Effector memory CD8-positive, alpha-beta T cell (primary cell): ENCODE measurements around the gene ZNF747.

Experiments used
- ATAC-seq: fragments of 150-1000 bp; cut with Tn5 transposase; replicated peaks from 2 replicates; pipeline ENCODE4 v1.10.0; 2021; ENCODE audit warnings: mild to moderate bottlenecking, moderate library complexity
- DNase-seq, 3 experiments: peaks; one replicate each; pipeline ENCODE4 v3.0.0; 2021
- H3K27ac Mint-ChIP-seq, 2 donors: one replicate each; pipeline ENCODE4 v1.8.0; 2022; ENCODE audit warnings: mild to moderate bottlenecking in 2 of 2, mixed read lengths in 2 of 2, moderate library complexity in 2 of 2
- H3K27me3 Mint-ChIP-seq, 2 donors: one replicate each; pipeline ENCODE4 v1.8.0; 2022; ENCODE audit warnings: mixed read lengths in 2 of 2
- H3K36me3 Mint-ChIP-seq: one replicate; pipeline ENCODE4 v1.8.0; 2022; ENCODE audit warnings: mild to moderate bottlenecking, moderate library complexity, mixed read lengths; ENCODE audit not compliant: insufficient read depth
- H3K4me1 Mint-ChIP-seq, 2 donors: one replicate each; pipeline ENCODE4 v1.8.0; 2022; ENCODE audit warnings: low read depth in 2 of 2, mixed read lengths in 2 of 2
- H3K4me3 Mint-ChIP-seq, 2 donors: one replicate each; pipeline ENCODE4 v1.8.0; 2022; ENCODE audit warnings: mild to moderate bottlenecking in 2 of 2, mixed read lengths in 2 of 2, moderate library complexity in 2 of 2
- H3K9me3 Mint-ChIP-seq, 2 donors: one replicate each; pipeline ENCODE4 v1.8.0; 2022; ENCODE audit warnings: mixed read lengths in 2 of 2

The ZNF747 gene

DNA sequence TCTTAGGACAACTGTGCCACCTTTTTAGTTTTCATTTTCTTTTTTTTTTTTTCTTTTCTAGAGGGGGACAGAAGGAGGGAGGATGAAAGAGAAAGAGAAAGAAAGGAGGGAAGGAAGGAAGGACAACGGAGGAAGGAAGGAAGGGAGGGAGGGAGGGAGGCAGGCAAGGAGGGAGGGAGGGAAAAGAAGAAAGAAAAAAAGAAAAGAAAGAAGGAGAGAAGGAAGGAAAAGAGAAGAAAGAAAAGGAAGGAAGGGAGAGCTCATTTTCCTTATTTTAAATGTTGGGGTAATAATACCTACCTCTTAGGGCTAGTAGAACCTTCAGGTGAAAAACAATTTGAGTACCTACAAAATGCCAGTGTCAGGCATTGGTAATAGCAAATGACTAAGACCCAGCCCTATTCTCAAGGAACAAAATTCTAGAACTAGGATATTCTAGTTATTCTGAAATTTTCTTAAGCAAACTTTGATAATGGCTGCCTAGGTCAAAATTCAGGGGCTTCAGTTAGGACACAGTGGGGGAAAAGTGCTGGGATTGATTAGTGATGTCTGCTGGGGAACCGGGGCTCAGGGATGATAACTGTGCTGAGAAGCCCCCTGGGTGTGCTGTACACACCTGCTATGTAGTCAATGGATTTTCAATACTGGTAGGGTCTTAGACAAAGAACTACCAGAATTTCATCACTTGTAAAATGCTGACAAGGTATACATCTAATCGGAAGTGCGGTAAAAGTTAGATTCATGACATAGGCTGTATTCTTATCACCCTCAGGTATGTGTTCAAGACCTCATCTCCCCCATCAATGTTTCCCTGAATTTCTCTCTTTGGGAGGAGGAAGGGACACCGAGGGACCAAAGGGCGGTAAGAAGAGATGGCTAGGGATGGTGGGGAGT, 31.0 kb downstream of the ZNF747 start:
- no peak for ATAC-seq
- Mint-ChIP-seq H3K27ac (peak overlapping the region; percentile 74 to 92), H3K36me3 (peaks cover 100% of the 10 kb centered on the region), H3K4me3 (peak overlapping the region in 1 of 2 donors; percentile 16), H3K4me1 (peaks cover 6 to 16% of the 10 kb centered on the region in 2 donors), H3K27me3 (no peaks in the 10 kb centered on the region), H3K9me3 (no peaks in the 10 kb centered on the region)
- no peak for DNase-seq

DNA sequence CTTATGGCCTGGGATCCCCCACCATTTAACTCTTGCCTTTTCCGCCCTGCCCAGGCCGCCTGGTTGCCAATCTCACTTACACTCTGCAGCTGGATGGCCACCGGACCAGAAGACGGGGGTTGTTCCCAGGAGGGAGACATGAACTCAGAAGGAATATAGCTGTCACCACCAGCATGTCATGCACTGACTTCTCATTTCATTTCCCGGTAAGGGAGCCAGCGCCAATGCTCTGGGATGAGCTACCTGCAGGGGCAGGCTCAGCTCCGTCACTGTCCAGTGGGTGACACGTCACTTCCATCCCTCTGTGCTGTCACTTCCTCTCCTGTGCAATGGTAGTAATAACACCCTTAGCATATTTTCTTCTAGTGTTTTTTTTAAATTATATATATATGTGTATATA, 35.4 kb downstream of the ZNF747 start:
- no peaks in the 10 kb centered on the region for H3K9me3 Mint-ChIP-seq
- peak overlapping the region in 1 of 2 donors; percentile 71 for H3K27ac Mint-ChIP-seq
- H3K36me3 Mint-ChIP-seq = peaks cover 97% of the 10 kb centered on the region
- no peak overlapping the region for H3K4me3 Mint-ChIP-seq
- no peak for ATAC-seq
- H3K4me1 Mint-ChIP-seq = peaks cover 12 to 24% of the 10 kb centered on the region in 2 donors
- DNase-seq = no peak
- H3K27me3 Mint-ChIP-seq = no peaks in the 10 kb centered on the region

DNA sequence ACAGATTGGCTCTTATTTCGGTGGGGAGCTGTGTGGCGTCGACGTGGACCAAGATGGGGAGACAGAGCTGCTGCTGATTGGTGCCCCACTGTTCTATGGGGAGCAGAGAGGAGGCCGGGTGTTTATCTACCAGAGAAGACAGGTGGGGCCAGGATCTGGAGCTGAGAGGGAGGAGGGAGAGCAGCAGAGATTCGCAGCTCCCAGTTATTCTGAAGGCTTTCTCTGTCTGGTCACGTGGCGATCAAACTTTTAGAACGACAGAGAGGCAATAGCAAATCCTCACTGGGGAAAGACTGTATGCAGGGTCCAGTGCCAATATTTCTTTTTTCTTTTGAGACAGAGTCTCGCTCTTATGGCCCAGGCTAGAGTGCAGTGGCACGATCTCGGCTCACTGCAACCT, 39.9 kb downstream of the ZNF747 start:
- peak overlapping the region; percentile 56 to 83 for H3K27ac Mint-ChIP-seq
- H3K9me3 Mint-ChIP-seq = no peaks in the 10 kb centered on the region
- ATAC-seq (no peak), DNase-seq (no peak)
- H3K36me3 Mint-ChIP-seq = peaks cover 95% of the 10 kb centered on the region
- no peaks in the 10 kb centered on the region for H3K27me3 Mint-ChIP-seq
- peaks cover 25 to 30% of the 10 kb centered on the region in 2 donors for H3K4me1 Mint-ChIP-seq
- no peak overlapping the region for H3K4me3 Mint-ChIP-seq

DNA sequence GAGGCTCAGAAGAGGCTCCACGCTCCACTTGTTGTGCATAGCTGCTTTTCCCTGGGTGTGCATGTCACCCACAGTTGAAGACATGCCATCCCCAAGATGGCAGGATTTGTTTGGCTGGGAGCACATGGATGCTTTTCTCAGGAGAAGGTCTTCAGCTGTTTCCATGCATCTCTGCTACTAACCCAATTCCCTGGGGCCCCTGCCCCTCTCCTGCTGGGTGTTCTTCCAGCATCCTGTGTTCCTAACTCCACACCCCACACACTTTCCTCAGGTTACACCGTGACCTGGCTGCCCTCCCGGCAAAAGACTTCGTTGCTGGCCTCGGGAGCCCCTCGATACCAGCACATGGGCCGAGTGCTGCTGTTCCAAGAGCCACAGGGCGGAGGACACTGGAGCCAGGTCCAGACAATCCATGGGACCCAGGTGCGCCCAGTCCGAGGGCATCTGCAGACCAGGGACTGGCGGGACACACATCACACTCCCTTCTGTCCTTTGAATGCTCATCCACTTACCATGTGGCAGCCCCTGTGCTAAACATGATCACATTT, 40.6 kb downstream of the ZNF747 start:
- H3K9me3 Mint-ChIP-seq = no peaks in the 10 kb centered on the region
- peaks cover 95% of the 10 kb centered on the region for H3K36me3 Mint-ChIP-seq
- no peaks in the 10 kb centered on the region for H3K27me3 Mint-ChIP-seq
- ATAC-seq (no peak), DNase-seq (no peak)
- peaks cover 26 to 33% of the 10 kb centered on the region in 2 donors for H3K4me1 Mint-ChIP-seq
- H3K4me3 Mint-ChIP-seq = no peak overlapping the region
- H3K27ac Mint-ChIP-seq = peak overlapping the region in 1 of 2 donors; percentile 83

DNA sequence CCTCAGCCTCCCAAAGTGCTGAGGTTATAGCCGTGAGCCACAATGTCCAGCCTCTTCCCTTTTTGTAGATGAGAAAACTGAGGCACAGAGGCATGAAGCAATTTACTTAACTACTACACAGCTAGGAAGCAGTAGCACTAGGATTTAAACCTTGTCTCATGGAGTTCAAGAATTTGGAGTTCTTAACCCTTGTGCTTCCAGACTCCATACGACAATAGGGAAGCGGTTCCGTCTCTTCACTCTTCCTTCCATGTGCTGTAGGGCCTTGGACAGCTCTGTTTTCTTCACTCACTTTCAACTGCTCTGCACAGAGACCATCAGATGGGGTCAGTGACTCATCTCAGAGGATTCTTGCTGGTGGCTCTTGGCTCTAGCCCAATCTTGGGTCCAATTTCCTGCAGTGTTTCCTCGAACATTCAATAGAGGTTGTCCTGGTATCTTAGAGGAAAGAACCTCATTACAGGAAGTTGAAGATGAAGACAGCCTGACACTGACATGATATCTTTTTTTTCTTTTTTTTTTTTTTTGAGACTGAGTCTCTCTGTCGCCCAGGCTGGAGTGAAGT, 42.8 kb downstream of the ZNF747 start:
- H3K27me3 Mint-ChIP-seq = no peaks in the 10 kb centered on the region
- DNase-seq = no peak
- peak; percentile 70 for ATAC-seq

DNA sequence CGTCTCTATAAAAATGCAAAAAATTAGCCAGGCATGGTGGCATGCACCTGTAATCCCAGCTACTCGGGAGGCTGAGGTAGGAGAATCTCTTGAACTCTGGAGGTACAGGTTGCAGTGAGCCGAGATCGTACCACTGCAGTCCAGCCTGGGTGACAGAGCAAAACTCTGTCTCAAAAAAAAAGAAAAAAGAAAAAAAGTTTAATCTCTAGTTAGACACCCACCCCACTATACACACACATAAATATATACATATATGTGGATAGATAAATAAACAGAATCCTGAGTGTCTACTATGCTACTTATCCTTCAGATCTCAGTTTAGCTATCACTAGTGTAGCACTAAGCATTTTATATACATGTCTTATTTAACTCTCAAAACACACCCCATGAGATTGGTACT, 43.4 kb downstream of the ZNF747 start:
- Mint-ChIP-seq H3K4me3 (no peak overlapping the region), H3K27me3 (no peaks in the 10 kb centered on the region), H3K36me3 (peaks cover 95% of the 10 kb centered on the region), H3K27ac (peak overlapping the region in 1 of 2 donors; percentile 82), H3K4me1 (peaks cover 37 to 48% of the 10 kb centered on the region in 2 donors), H3K9me3 (no peaks in the 10 kb centered on the region)
- DNase-seq = no peak
- ATAC-seq = no peak

More for the DNA sequence above, 42.8 kb downstream of the ZNF747 start:
- Mint-ChIP-seq H3K4me1 (peaks cover 35 to 43% of the 10 kb centered on the region in 2 donors), H3K27ac (peak overlapping the region; percentile 70 to 77), H3K36me3 (peaks cover 95% of the 10 kb centered on the region), H3K4me3 (no peak overlapping the region), H3K9me3 (no peaks in the 10 kb centered on the region)

DNA sequence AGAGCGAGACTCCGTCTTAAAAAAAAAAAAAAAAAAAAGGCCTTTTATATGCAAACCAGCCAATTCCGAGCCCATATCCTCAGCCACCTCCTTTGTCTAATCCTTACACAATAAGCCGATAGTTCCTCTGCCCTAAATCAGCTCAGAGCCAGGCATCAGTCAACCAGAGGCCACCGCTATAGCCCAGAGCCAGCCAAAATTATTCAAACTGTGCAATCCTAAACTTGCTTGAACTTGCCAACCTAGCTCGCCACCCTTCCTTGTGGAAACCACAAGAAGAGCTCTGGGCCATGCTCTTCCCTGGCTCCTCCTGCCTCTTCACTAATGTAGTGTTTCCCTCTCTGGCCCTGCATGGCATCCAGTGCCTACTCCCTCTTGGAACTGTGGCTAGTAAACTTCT, 44.4 kb downstream of the ZNF747 start:
- H3K27me3 Mint-ChIP-seq = no peaks in the 10 kb centered on the region
- ATAC-seq = no peak
- peaks cover 39 to 47% of the 10 kb centered on the region in 2 donors for H3K4me1 Mint-ChIP-seq
- H3K9me3 Mint-ChIP-seq = no peaks in the 10 kb centered on the region
- no peak overlapping the region for H3K4me3 Mint-ChIP-seq
- peak overlapping the region in 1 of 2 donors; percentile 82 for H3K27ac Mint-ChIP-seq
- no peak for DNase-seq
- H3K36me3 Mint-ChIP-seq = peaks cover 98% of the 10 kb centered on the region

DNA sequence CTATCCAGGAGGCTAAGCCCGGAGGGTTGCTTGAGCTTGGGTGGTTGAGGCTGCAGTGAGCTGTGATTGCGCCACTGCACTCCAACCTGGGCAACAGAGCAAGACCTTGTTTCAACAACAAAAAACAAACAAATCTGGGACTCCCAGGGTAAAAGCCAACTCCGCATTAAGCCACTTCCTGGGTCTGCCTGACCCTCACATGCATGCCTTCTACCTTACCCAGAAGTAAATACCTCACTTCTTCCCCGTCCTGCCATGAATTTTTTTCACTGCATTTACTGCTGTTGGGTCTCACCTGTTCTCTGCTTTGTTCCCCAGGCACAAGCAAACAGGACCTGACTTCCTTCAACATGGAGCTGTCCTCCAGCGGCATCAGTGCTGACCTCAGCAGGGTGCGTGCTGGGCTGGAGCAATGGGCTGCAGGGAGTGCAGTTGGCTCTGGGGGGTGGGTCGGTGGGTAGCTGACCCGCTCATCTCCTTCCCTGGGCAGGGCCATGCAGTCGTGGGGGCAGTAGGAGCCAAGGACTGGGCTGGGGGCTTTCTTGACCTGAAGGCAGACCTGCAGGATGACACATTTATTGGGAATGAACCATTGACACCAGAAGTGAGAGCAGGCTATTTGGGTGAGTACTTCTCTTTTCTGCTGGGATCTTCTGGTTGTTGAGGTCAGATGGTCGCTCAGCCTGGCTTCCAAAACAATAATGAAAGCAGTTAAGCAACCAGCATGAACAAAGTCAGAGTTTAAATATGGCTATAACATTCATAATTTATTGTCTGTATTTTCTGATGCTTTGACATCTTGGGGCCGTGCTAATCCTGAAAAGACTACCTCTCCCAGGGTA, 45.7 kb downstream of the ZNF747 start:
- H3K36me3 Mint-ChIP-seq = peaks cover 98% of the 10 kb centered on the region
- no peaks in the 10 kb centered on the region for H3K27me3 Mint-ChIP-seq
- H3K4me3 Mint-ChIP-seq = peak overlapping the region in 1 of 2 donors; percentile 31
- H3K4me1 Mint-ChIP-seq = peaks cover 35 to 46% of the 10 kb centered on the region in 2 donors
- H3K9me3 Mint-ChIP-seq = no peaks in the 10 kb centered on the region
- DNase-seq (no peak), ATAC-seq (no peak)
- H3K27ac Mint-ChIP-seq = peak overlapping the region; percentile 86 to 88

DNA sequence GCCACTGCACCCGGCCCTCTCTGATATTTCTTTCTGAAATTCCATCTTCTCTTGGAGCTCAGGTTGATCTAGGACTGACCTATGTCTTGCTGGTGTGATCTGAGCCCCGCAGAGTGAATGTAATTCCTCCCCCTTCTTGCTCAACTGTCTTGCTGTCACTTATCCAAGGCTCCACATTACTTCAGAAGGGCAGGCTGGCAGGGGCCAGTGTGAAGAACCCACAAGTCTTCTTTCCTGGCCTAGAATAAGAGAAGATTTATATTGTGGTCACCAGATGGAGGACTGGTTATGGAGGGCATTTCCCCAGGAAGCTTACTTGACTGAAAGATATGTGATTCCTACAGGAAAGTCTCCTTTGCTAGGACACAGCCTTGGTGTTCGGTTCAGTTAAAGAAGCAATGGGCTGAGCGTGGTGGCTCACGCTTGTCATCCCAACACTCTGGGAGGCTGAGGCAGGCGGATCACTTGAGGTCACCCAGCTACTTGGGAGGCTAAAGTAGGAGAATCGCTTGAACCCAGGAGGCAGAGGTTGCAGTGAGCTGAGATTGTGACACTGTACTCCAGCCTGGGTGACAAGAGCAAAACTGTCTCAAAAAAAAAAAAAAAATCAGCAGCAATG, 48.7 kb downstream of the ZNF747 start:
- H3K27me3 Mint-ChIP-seq = no peaks in the 10 kb centered on the region
- peak overlapping the region; percentile 79 to 83 for H3K27ac Mint-ChIP-seq
- DNase-seq = no peak
- peak overlapping the region in 1 of 2 donors; percentile 68 for H3K4me3 Mint-ChIP-seq
- H3K36me3 Mint-ChIP-seq = peaks cover 100% of the 10 kb centered on the region
- peaks cover 45 to 55% of the 10 kb centered on the region in 2 donors for H3K4me1 Mint-ChIP-seq
- no peaks in the 10 kb centered on the region for H3K9me3 Mint-ChIP-seq
- no peak for ATAC-seq

DNA sequence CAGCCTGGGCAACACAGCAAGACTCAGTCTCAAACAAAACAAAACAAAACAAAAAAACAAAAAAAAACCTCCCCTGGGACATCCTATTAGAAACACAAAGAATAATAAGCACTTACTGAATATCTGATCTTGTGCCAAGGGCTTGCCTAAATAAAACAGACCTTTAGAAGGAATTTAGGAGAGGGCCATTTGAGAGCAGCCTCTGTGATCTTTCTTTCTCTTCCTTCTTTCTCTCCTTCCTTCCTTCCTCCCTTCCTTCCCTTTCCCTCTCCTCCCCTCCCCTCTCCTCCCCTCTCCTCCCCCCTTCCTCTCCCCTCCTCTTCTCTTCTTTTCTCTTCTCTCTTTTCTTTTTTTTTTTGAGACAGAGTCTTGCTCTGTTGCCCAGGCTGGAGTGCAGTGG, 49.8 kb downstream of the ZNF747 start:
- peak overlapping the region in 1 of 2 donors; percentile 37 for H3K4me3 Mint-ChIP-seq
- no peaks in the 10 kb centered on the region for H3K9me3 Mint-ChIP-seq
- peaks cover 45 to 59% of the 10 kb centered on the region in 2 donors for H3K4me1 Mint-ChIP-seq
- no peak for DNase-seq
- no peak for ATAC-seq
- no peaks in the 10 kb centered on the region for H3K27me3 Mint-ChIP-seq
- peak overlapping the region; percentile 79 to 92 for H3K27ac Mint-ChIP-seq
- peaks cover 100% of the 10 kb centered on the region for H3K36me3 Mint-ChIP-seq

DNA sequence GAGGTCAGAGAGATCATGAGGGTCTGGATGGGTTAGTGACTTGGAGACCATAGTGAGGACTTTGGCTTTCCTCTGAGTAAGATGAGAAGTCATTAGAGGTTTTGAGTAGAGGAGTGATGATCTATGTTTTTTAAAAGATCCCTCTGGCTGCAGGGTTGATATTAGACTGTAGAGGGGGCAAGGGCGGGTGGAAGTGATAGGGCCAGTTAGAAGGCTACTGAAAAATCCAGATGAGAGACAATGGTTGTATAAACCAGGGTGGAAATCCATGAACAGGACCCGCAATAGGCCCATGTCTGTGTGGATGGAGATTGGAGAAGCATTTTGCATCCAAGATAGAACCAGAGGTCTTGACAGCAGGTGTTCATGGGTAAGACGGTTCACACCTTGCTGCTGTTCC, 52.3 kb downstream of the ZNF747 start:
- peak; percentile 61 for ATAC-seq
- H3K27ac Mint-ChIP-seq = peak overlapping the region; percentile 47 to 92
- H3K4me3 Mint-ChIP-seq = peak overlapping the region; percentile 4 to 45
- H3K4me1 Mint-ChIP-seq = peaks cover 47 to 57% of the 10 kb centered on the region in 2 donors
- no peaks in the 10 kb centered on the region for H3K27me3 Mint-ChIP-seq
- no peaks in the 10 kb centered on the region for H3K9me3 Mint-ChIP-seq
- peaks cover 99% of the 10 kb centered on the region for H3K36me3 Mint-ChIP-seq
- DNase-seq = peak in 1 of 3 experiments; percentile 20

DNA sequence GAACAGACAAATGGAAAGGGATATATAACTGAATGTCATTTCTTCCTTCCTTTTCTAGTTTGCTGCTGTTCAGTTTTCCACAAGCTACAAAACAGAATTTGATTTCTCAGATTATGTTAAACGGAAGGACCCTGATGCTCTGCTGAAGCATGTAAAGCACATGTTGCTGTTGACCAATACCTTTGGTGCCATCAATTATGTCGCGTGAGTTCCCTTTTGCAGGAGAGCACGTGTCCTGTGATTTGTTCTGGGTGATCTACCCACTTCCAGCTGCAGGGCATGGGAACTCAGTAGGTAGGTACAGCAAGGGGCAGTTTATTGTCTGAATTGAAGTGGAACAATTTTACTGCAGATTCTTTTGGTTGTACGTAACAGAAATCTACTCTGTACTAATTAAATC, 53.3 kb downstream of the ZNF747 start:
- H3K4me1 Mint-ChIP-seq = peaks cover 50 to 62% of the 10 kb centered on the region in 2 donors
- H3K4me3 Mint-ChIP-seq = peak overlapping the region in 1 of 2 donors; percentile 45
- no peaks in the 10 kb centered on the region for H3K9me3 Mint-ChIP-seq
- DNase-seq (no peak), ATAC-seq (no peak)
- H3K36me3 Mint-ChIP-seq = peaks cover 99% of the 10 kb centered on the region
- H3K27ac Mint-ChIP-seq = peak overlapping the region in 1 of 2 donors; percentile 92
- no peaks in the 10 kb centered on the region for H3K27me3 Mint-ChIP-seq
